HG02870 (cell line): Measurements from ENCODE around the gene KIF21B.
A peak's percentile ranks its signal among the peaks of the same experiment; 100 is the strongest.

Source experiments
- ATAC-seq: cut with Tn5 transposase; IDR thresholded peaks from one replicate; pipeline ENCODE4 v1.9.1; 2021; ENCODE audit warnings: mild to moderate bottlenecking, moderate library complexity; ENCODE audit not compliant: unreplicated experiment

The KIF21B gene

GRCh38 chr1:201049248-201049831 is 25.8 kb upstream of the KIF21B start:
- ATAC-seq, result no peak

- no peak for ATAC-seq
Measured at GRCh38 chr1:201048521-201048920, 25.0 kb upstream of the KIF21B start.

GRCh38 chr1:201044119-201044518 is 20.6 kb upstream of the KIF21B start:
- ATAC-seq, result no peak

- ATAC-seq, result peak; percentile 61
Measured at GRCh38 chr1:201042779-201043461, 19.4 kb upstream of the KIF21B start.

- no peak for ATAC-seq
Measured at GRCh38 chr1:201041011-201041410, 17.5 kb upstream of the KIF21B start.

GRCh38 chr1:201039876-201040275 is 16.4 kb upstream of the KIF21B start:
- no peak for ATAC-seq

GRCh38 chr1:201039418-201039817 is 15.9 kb upstream of the KIF21B start:
- ATAC-seq, result no peak

GRCh38 chr1:201038186-201038876 is 14.8 kb upstream of the KIF21B start:
- no peak for ATAC-seq

- ATAC-seq, result no peak
Measured at GRCh38 chr1:201036188-201036842, 12.8 kb upstream of the KIF21B start.

GRCh38 chr1:201034671-201035070 is 11.2 kb upstream of the KIF21B start:
- ATAC-seq, result no peak

GRCh38 chr1:201032408-201032807 is 8.9 kb upstream of the KIF21B start:
- no peak for ATAC-seq

- no peak for ATAC-seq
Measured at GRCh38 chr1:201028461-201028889, 5.0 kb upstream of the KIF21B start.

GRCh38 chr1:201026836-201027235 is 3.3 kb upstream of the KIF21B start:
- no peak for ATAC-seq

GRCh38 chr1:201026234-201026633 is 2.7 kb upstream of the KIF21B start:
- ATAC-seq, result no peak

GRCh38 chr1:201025571-201026002 is 2.1 kb upstream of the KIF21B start:
- ATAC-seq, result peak; percentile 25

GRCh38 chr1:201024625-201024998 is 1.1 kb upstream of the KIF21B start:
- no peak for ATAC-seq

- ATAC-seq, result no peak
Measured at GRCh38 chr1:201023920-201024624, 558 bp upstream of the KIF21B start.

GRCh38 chr1:201022820-201023516 is 546 bp downstream of the KIF21B start:
- ATAC-seq, result no peak

GRCh38 chr1:201022493-201022819 is 1.1 kb downstream of the KIF21B start:
- ATAC-seq, result no peak

- no peak for ATAC-seq
Measured at GRCh38 chr1:201021630-201022492, 1.7 kb downstream of the KIF21B start.
